ENCODE data around the gene ALLC. TPM values are rescaled to one million over a fixed set of nuclear protein-coding genes. Genes with fewer than 3 reads are reported as not detected.

Gene ALLC
- total and polyA plus RNA-seq, 11 donors, result not detected

DNA sequence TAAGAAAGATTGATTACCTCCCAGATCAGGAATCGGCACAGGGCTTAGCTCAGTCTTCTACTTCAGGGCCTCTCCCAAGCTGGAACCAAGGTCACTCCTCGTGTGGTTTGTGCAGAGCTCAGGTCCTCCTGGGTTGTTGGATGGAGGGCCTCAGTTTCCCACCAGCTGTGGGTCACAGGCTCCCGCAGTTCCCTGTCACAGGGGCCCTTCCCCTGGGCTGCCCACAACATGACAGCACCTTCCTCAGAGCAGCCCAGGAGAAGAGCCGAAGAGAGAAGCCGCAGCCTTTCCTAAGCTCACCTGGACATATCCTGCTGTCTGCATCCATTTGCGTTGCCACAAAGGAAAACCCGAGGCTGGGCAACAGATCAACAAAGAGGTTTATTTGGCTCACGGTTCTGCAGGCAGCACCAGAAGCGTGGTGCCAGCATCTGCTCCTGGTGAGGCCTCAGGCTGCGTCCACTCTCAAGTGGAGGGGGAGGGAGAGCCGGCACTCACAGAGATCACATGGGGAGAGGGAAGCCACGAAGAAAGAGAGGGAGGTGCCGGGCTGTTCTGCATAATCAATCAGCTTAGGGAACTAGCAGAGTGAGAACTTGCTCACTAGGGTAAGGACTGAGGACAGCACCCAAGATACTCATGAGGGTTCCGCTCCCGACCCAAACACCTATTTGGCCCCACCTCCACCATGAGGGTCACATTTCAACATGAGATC lies 13.0 kb upstream of the ALLC start:
- H3K27ac ChIP-seq, result no peak overlapping the region
- no peak overlapping the region for H3K4me3 ChIP-seq
- peak in 3 of 5 donors; percentile 15 to 19 (median 15) for DNase-seq
- 85 to 90% (median 87%) methylated on average over 14 to 15 of the region's 15 CpGs for WGBS, 4 donors
- H3K27me3 ChIP-seq, result no peaks in the 10 kb centered on the region
- peaks cover 0 to under 1% (median 0%) of the 10 kb centered on the region in 12 donors for H3K4me1 ChIP-seq
- H3K36me3 ChIP-seq, result no peaks in the 10 kb centered on the region
- H3K9me3 ChIP-seq, result no peaks in the 10 kb centered on the region
- intact Hi-C loops (cut with DNase I), result loop anchor here in 4 of 10 donors (5.0 to 10.0 kb wide), 2 partner anchors 48 to 220 kb away; partner anchors contain the start of gene COLEC11 (in 3 of the 4)
- no peak for TF ChIP-seq POLR2A (IDR thresholded peaks at IDR 0.05)
- TF ChIP-seq, protein P1, sequence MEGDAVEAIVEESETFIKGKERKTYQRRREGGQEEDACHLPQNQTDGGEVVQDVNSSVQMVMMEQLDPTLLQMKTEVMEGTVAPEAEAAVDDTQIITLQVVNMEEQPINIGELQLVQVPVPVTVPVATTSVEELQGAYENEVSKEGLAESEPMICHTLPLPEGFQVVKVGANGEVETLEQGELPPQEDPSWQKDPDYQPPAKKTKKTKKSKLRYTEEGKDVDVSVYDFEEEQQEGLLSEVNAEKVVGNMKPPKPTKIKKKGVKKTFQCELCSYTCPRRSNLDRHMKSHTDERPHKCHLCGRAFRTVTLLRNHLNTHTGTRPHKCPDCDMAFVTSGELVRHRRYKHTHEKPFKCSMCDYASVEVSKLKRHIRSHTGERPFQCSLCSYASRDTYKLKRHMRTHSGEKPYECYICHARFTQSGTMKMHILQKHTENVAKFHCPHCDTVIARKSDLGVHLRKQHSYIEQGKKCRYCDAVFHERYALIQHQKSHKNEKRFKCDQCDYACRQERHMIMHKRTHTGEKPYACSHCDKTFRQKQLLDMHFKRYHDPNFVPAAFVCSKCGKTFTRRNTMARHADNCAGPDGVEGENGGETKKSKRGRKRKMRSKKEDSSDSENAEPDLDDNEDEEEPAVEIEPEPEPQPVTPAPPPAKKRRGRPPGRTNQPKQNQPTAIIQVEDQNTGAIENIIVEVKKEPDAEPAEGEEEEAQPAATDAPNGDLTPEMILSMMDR (IDR thresholded peaks at IDR 0.05), result no peak
- ATAC-seq, result no peak

DNA sequence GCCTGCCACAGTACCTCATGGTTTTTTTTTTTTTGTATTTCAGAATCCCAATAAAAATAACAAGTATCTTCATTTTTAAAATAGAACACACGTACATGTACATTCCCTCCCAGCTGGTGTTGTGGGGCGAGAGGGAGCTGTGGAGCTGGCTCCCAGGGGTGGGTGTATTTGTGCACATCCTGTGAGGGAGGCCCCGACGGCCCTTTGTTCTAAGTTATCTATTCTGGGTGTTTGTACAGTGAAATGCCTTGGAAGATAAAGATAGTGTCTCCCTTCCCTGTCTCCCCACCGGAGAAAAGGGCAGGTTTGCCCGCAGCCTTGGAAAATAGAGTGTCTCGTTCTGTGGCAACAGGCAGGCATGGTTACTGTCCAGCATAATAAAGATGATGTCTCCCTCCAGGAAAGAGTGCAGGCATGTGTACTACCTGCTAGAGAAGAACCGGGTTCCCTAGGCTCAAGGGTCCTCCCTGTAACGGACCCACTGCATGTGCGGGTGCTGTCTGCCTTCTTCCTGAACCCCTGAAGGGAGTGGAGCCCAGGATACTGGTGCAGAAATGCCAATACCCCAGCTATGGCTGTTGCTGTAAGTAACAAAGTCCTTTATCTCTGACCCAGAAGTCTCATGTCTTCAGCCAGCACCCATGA lies 12.1 kb upstream of the ALLC start:
- peak in 3 of 5 donors; percentile 4 to 19 (median 5) for DNase-seq
- intact Hi-C loops (cut with DNase I), result loop anchor here in 4 of 10 donors (5.0 to 10.0 kb wide), 2 partner anchors 49 to 221 kb away; partner anchors contain the start of gene COLEC11 (in 3 of the 4)
- no peak overlapping the region for H3K4me3 ChIP-seq
- H3K27ac ChIP-seq, result no peak overlapping the region
- H3K36me3 ChIP-seq, result no peaks in the 10 kb centered on the region
- H3K27me3 ChIP-seq, result no peaks in the 10 kb centered on the region
- H3K4me1 ChIP-seq, result peaks cover 0 to 9% (median 3%) of the 10 kb centered on the region in 12 donors
- ATAC-seq, result no peak
- H3K9me3 ChIP-seq, result no peaks in the 10 kb centered on the region
- no peak for TF ChIP-seq POLR2A (IDR thresholded peaks at IDR 0.05)
- TF ChIP-seq, protein P1 (IDR thresholded peaks at IDR 0.05), result no peak
- 68 to 73% (median 69%) methylated on average over 7 to 10 of the region's 10 CpGs for WGBS, 4 donors

DNA sequence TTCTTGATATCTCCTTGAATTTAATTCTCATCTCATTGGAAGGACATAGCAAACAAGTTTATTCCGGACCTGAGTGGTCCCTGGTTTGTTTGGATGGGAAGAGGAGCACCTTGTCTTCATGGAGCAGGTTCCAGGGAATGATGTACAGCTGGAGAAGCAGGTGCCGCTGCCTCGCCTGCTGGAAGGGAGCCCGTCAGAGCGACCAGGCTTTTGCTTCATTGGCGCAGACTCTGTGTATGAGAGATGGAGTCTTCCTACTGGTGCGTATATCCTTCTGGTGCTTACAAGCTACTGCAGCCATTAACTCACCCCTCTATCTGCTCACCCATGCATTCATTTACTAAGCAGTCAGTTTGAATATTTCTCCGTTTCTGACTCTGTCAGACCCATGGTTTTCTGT lies 11.6 kb upstream of the ALLC start:
- H3K27ac ChIP-seq, result no peak overlapping the region
- H3K27me3 ChIP-seq, result no peaks in the 10 kb centered on the region
- intact Hi-C loops (cut with DNase I), result loop anchor here in 4 of 10 donors (5.0 to 10.0 kb wide), 2 partner anchors 49 to 222 kb away; partner anchors contain the start of gene COLEC11 (in 3 of the 4)
- no peaks in the 10 kb centered on the region for H3K36me3 ChIP-seq
- 91 to 96% (median 95%) methylated on average over 8 of the region's 8 CpGs for WGBS, 4 donors
- TF ChIP-seq, protein P1 (IDR thresholded peaks at IDR 0.05), result no peak
- TF ChIP-seq POLR2A (IDR thresholded peaks at IDR 0.05), result no peak
- H3K4me3 ChIP-seq, result no peak overlapping the region
- no peaks in the 10 kb centered on the region for H3K9me3 ChIP-seq
- H3K4me1 ChIP-seq, result peaks cover 0 to 11% (median 4%) of the 10 kb centered on the region in 12 donors
- DNase-seq (peak in 1 of 5 donors; percentile 5), ATAC-seq (no peak)

DNA sequence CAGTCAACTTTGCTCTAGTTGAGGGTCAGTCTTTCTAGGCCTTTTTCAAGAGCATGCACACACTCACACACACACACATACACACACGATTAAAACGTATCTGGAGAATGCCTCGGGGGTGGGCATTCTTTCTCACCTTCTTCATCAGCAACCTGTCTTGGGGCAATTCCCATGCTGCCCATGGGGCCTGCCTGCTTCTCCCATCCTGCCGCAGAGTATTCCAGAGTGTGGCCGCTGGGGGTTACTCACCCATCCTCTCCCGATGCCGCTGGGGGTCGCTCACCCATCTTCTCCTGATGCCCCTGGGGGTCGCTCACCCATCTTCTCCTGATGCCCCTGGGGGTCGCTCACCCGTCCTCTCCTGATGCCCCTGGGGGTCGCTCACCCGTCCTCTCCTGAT lies 10.8 kb upstream of the ALLC start:
- intact Hi-C loops (cut with DNase I), result loop anchor here in 4 of 10 donors (5.0 to 10.0 kb wide), 2 partner anchors 50 to 222 kb away; partner anchors contain the start of gene COLEC11 (in 3 of the 4)
- TF ChIP-seq POLR2A (IDR thresholded peaks at IDR 0.05), result no peak
- TF ChIP-seq, protein P1 (IDR thresholded peaks at IDR 0.05), result no peak
- DNase-seq, result peak in 2 of 5 donors; percentile 13 to 25
- WGBS, 4 donors, result 72 to 81% (median 77%) methylated on average over 13 of the region's 13 CpGs
- ATAC-seq, result no peak
- H3K4me3 ChIP-seq, result no peak overlapping the region
- H3K27me3 ChIP-seq, result no peaks in the 10 kb centered on the region
- no peak overlapping the region for H3K27ac ChIP-seq
- no peaks in the 10 kb centered on the region for H3K36me3 ChIP-seq
- H3K9me3 ChIP-seq, result no peaks in the 10 kb centered on the region
- H3K4me1 ChIP-seq, result peaks cover 0 to 18% (median 10%) of the 10 kb centered on the region in 12 donors
